GM19467 (cell line): ENCODE data around the gene LDLRAD4.

Experiments used
- ATAC-seq: cut with Tn5 transposase; IDR thresholded peaks from one replicate; pipeline ENCODE4 v1.9.1; 2021; ENCODE audit warnings: mild to moderate bottlenecking, moderate library complexity; ENCODE audit not compliant: unreplicated experiment

The LDLRAD4 gene

GRCh38 chr18:13380691-13381070, 162.1 kb downstream of the LDLRAD4 start:
- ATAC-seq = no peak

GRCh38 chr18:13381331-13381730, 162.8 kb downstream of the LDLRAD4 start:
- no peak for ATAC-seq

- ATAC-seq = no peak
These were observed 163.4 kb downstream of the LDLRAD4 start for GRCh38 chr18:13381944-13382365.

- no peak for ATAC-seq
These were observed 163.9 kb downstream of the LDLRAD4 start for GRCh38 chr18:13382366-13382953.

GRCh38 chr18:13382954-13383827, 164.6 kb downstream of the LDLRAD4 start:
- ATAC-seq = no peak

- no peak for ATAC-seq
These were observed 168.6 kb downstream of the LDLRAD4 start for GRCh38 chr18:13386891-13387801.

- ATAC-seq = no peak
These were observed 169.4 kb downstream of the LDLRAD4 start for GRCh38 chr18:13387855-13388548.

- ATAC-seq = no peak
These were observed 170.3 kb downstream of the LDLRAD4 start for GRCh38 chr18:13388586-13389490.

GRCh38 chr18:13389491-13390131, 171.1 kb downstream of the LDLRAD4 start:
- ATAC-seq = no peak

GRCh38 chr18:13390196-13390595, 171.6 kb downstream of the LDLRAD4 start:
- ATAC-seq = no peak

GRCh38 chr18:13390711-13391110, 172.2 kb downstream of the LDLRAD4 start:
- no peak for ATAC-seq

- no peak for ATAC-seq
These were observed 173.6 kb downstream of the LDLRAD4 start for GRCh38 chr18:13392029-13392750.

GRCh38 chr18:13392899-13393298, 174.3 kb downstream of the LDLRAD4 start:
- ATAC-seq = no peak

GRCh38 chr18:13393338-13393737, 174.8 kb downstream of the LDLRAD4 start:
- ATAC-seq = no peak

- ATAC-seq = no peak
These were observed 176.2 kb downstream of the LDLRAD4 start for GRCh38 chr18:13394801-13395200.

GRCh38 chr18:13395577-13395976, 177.0 kb downstream of the LDLRAD4 start:
- no peak for ATAC-seq

GRCh38 chr18:13397504-13398163, 179.1 kb downstream of the LDLRAD4 start:
- no peak for ATAC-seq

GRCh38 chr18:13398631-13399030, 180.1 kb downstream of the LDLRAD4 start:
- no peak for ATAC-seq
